ENCODE data around the gene POTEB3.
"Not testable (repeated sequence)": the region's sequence is repeated elsewhere in the genome, so short reads cannot be mapped to it uniquely, and the experiment has no call there.

Gene POTEB3

GRCh38 chr15:21440399-21440798 lies at the start of gene POTEB3:
TSS of gene POTEB3 (minus strand) at chr15:21440499. CDS start at chr15:21440011, 488 bp downstream.
- DNase-seq = not testable (repeated sequence)

- not testable (repeated sequence) for DNase-seq
Measured at GRCh38 chr15:21453683-21454082, 13.4 kb upstream of the POTEB3 start.

GRCh38 chr15:21451920-21452563 lies 11.7 kb upstream of the POTEB3 start:
- DNase-seq = not testable (repeated sequence)

GRCh38 chr15:21451487-21451886 lies 11.2 kb upstream of the POTEB3 start:
- DNase-seq = not testable (repeated sequence)

- not testable (repeated sequence) for DNase-seq
Measured at GRCh38 chr15:21407366-21407765, 32.9 kb downstream of the POTEB3 start.

- not testable (repeated sequence) for DNase-seq
Measured at GRCh38 chr15:21401531-21401930, 38.8 kb downstream of the POTEB3 start.

GRCh38 chr15:21399111-21399510 lies 41.2 kb downstream of the POTEB3 start:
- not testable (repeated sequence) for DNase-seq

- DNase-seq = not testable (repeated sequence)
Measured at GRCh38 chr15:21398511-21398910, 41.8 kb downstream of the POTEB3 start.

GRCh38 chr15:21397656-21398055 lies 42.6 kb downstream of the POTEB3 start:
- not testable (repeated sequence) for DNase-seq

- DNase-seq = not testable (repeated sequence)
Measured at GRCh38 chr15:21397186-21397585, 43.1 kb downstream of the POTEB3 start.

- not testable (repeated sequence) for DNase-seq
Measured at GRCh38 chr15:21385961-21386360, 54.3 kb downstream of the POTEB3 start.

GRCh38 chr15:21383866-21384485 lies 56.3 kb downstream of the POTEB3 start:
- DNase-seq = not testable (repeated sequence)

- not testable (repeated sequence) for DNase-seq
Measured at GRCh38 chr15:21373682-21374081, 66.6 kb downstream of the POTEB3 start.

GRCh38 chr15:21369177-21369576 lies 71.1 kb downstream of the POTEB3 start:
- not testable (repeated sequence) for DNase-seq

- DNase-seq = not testable (repeated sequence)
Measured at GRCh38 chr15:21368625-21369024, 71.7 kb downstream of the POTEB3 start.

Measured in CD4-positive, alpha-beta T cell treated with Interleukin-1 beta for 1 hour (primary cell).